Measurements from ENCODE around the gene RTEL1. TPM values are rescaled to one million over a fixed set of nuclear protein-coding genes. Genes with fewer than 3 reads are reported as not detected.
"Not testable (repeated sequence)": the region's sequence is repeated elsewhere in the genome, so short reads cannot be mapped to it uniquely, and the experiment has no call there.

Gene RTEL1
- polyA plus RNA-seq, 3 donors: 13.8 to 22.2 (median 18.2) TPM

DNA sequence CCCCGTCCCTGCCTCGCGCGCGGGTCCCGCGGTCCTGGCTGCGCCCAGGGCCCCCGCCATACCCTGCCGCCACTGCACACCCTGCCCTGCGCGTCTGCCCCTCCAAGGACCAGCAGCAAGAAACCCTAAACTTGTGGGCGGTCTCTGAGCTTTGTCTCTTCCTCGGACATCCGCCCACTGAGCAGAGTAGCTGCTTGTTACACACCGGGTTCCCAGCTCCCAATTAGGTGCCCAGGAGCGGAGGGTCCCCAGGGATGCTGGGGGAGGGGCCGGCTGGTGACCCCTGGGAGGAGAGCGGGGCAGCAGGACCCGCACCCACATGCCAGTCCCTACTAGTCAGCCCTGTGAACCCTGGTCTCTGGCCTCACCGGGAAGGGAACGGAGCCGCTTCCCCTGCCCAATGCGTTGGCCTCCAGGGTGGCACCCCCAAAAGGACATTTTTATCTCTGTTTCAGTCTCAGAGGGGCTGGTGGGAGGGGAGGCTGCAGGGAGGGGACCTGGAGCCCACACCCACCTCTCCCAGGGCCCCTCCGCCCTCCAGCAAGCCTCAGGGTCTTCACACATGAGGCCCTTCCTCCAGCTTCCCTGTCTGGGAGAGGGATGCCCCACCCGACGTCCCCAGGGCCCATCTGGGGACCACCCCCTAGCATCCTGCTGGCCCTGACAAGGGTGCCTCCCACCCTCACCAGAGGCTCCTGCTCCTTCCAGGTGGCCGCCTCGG, 15.4 kb upstream of the RTEL1 start:
- DNase-seq (ENCODE audit: extremely low read depth in 1 of 11, low read depth in 9 of 11, low spot score in 4 of 11): no peak

DNA sequence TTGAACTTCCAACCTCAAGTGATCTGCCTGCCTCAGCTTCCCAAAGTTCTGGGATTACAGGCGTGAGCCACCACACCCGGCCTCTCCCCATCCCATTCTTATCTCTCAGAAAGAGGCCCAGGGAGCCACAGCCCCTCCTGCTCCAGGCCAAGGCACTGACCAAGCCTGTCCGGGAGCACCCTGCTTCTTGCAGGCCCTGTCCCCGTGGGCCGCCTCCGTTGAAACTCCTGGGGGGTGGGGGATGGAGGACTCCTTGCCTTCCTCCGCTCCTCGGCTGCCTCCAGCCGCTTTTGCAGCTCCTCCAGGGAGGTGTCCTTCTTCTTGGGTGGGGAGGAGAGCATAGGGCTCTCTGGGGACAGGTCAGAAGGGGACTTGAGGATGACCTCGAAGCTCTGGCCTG, 14.6 kb upstream of the RTEL1 start:
- DNase-seq (ENCODE audit: extremely low read depth in 1 of 11, low read depth in 9 of 11, low spot score in 4 of 11): no peak

DNA sequence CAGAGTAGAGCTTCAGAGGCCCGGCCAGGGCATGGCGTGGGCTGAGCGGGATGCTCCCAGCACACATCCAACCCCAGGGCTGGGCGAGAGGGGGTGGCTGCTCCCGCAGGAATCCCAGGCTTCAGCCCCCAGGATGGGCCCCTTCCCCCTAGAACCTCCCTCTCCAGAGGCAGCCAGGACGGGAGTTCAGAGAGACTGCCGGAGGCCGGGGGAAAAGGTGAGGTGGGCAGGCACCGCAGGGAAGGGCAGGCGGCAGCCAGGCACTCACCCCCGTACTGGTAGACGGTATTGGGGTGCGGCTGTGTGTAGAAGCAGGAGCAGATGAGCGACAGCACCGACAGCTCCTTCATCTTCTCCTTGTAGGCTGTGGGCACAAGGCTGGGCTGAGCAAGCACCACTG, 14.2 kb upstream of the RTEL1 start:
- no peak for DNase-seq (ENCODE audit: extremely low read depth in 1 of 11, low read depth in 9 of 11, low spot score in 4 of 11)

DNA sequence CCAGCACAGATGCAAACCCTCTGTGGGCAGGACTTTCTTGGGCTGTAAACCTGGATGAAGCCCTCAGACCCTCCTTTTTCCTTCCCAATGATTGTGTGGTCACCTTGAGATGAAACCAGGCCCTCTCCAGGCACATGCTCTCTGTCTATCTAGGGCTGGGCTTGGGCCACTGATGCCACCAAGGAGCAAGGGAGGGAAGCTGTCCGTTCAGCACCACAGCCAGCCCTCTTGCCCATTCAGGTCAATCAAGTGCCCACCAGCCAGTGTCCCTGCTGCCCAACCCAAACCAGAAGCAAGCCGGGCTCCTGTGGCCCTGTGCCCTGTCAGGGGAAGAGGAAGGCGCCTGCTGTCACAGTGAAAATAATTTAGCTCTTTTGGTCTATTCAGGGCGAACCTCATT, 12.9 kb upstream of the RTEL1 start:
- DNase-seq (ENCODE audit: extremely low read depth in 1 of 11, low read depth in 9 of 11, low spot score in 4 of 11): no peak

DNA sequence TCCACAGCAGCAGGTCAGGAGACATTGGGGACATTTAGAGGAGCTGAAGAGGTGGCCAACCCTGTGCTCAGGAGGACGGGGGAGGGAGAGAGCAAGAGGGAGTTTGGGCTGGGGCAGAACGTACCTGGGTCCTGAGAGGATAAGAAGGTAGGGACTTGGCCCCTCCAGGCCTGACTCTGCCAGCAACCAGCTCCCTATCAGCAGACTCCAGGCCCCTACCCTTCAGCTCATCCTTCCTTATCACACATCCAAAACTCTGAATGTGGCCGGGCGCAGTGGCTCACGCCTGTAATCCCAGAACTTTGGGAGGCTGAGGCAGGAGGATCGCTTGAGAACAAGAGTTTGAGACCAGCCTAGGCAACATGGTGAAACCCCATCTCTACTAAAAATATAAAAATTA, 9.9 kb upstream of the RTEL1 start:
- DNase-seq (ENCODE audit: extremely low read depth in 1 of 11, low read depth in 9 of 11, low spot score in 4 of 11): no peak

DNA sequence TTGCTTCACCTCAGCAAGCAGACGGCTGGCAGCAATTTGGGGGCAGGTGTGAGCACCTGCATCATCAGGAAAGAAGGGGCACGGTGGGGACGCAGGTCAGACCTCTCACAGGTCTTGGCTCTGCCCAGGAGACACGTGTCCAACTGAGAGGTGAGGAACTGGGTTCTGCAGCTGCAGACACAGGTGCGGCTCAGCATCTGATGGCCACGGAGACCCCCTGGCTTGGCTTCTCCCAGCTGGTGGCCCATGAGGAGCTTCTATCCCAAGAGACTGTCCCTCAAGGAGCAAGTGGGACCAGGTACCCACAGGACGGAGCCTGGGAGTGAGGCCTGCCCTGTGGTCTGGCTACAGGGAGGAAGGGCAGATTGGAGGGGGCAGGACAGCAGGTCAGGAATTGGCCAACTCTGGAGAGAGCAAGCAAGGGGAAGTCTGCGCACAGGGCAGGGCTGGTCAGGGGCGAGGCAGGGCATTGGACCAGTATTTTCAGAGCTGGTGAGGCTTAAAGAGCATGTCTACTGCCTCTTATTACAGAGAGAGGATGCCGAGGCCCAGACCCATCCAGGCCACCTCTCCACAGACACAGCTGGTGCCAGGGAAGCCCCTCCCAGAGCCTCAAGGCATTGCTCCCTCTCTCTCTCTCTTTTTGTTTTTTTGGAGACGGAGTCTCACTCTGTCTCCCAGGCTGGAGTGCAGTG, 9.1 kb upstream of the RTEL1 start:
- DNase-seq (ENCODE audit: extremely low read depth in 1 of 11, low read depth in 9 of 11, low spot score in 4 of 11): no peak

DNA sequence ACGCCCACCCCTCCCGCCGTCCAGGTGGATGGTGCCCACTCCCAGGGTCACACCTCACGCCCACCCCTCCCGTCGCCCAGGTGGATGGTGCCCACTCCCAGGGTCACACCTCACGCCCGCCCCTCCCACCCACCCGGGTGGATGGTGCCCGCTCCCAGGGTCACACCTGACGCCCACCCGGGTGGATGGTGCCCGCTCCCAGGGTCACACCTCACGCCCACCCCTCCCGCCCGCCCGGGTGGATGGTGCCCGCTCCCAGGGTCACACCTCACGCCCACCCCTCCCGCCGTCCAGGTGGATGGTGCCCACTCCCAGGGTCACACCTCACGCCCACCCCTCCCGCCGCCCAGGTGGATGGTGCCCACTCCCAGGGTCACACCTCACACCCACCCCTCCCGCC, 7.6 kb upstream of the RTEL1 start:
- not testable (repeated sequence) for DNase-seq (ENCODE audit: extremely low read depth in 1 of 11, low read depth in 9 of 11, low spot score in 4 of 11)

DNA sequence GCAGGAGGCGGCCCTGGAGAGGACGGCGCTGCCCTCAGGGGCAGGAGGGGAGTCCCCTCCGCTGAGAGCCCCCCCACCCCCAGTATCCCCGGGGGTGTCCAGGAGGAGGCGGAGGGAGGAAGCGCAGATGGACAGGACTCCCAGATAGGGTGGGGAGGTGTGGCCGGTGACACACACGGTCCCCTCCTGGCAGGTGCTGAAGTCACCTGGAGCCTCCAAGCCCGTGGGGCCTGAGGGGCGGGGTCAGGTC, 6.2 kb upstream of the RTEL1 start:
- DNase-seq (ENCODE audit: extremely low read depth in 1 of 11, low read depth in 9 of 11, low spot score in 4 of 11): no peak

DNA sequence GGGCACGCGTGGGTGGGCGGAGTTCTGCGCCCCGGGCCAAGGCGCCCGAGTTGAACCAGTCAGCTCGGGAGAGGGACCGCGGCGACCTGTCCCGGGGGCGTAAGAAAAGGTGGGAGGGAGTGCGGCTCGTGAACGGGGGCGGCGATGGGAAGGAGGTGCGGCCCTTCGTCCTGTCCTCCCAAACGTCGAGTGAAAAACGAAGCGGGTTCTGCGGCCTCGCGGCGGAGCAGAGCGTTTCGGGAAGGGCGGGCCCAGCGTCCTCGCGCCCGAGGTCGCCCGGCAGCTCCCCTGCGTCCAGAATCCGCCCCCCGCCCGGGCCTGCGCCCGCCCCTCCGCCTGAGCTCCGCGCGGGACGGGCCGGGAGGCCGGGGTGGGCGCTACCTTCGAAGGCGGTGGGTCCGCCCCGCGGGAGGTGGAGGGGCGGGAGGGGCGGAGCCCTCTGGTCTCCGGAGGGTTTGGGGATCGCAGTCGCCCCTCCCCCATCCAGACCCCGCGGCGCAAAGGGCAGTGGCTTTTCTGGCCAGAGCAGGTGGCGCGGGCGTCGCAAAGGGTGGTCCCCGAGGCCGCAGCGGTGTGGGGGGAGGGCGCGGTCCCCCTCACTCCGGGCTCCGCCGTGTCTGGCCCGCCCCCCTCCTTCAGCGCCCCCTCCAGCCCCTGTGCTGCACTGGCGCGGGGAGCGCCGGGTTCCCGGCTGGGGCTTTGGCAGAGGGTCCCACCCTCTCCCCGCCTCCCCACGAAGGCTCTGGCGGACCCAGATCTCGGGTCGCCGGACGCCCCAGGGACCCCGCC, 5.7 kb upstream of the RTEL1 start:
- DNase-seq (ENCODE audit: extremely low read depth in 1 of 11, low read depth in 9 of 11, low spot score in 4 of 11): peak in 2 of 11 donors; percentile 27 to 33

DNA sequence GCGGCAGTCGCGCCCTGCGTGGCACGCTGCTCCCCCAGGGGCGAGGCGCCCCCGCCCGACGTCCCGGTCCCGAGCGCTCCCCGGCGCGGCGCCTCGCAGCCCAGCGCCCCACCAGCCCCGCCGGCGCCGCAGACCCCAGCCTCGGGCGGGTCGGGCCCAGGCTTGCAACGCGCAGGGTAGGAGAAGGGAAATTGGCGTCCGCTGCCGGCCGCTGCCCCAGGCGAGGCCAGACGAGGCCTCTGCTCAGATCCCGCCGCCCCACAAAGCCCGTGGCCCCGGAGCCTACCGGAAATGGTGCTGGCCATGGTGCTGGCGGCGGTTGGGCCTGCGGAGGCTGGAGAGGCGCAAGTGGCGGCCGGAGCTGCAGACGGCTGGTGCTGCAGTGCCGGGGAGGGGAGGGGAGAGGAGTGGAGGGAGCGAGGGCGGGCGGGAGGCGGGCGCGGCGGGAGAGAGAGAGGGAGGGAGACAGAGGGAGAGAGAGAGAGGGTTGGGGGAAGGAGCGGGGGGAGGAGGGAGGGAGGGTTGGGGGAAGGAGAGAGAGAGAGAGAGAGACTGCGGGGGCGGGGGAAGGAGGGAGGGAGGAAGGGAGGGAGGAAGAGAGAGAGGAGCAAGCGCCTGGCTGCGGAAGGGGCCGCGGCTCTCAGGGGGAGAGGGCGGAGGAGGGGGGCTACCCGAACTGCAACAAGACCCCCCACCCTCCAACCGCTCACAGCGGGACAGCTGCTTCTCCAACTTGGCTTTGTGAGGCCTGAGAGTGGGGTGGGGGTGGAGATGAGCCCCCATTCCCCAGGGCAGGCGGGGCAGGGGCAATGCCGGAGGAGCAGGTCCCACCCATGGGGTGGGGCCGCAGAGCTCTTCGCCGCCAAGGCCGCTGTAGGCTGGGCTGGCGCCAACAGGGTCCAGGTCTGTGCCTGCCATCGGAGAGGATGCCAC, 4.8 kb upstream of the RTEL1 start, which contains the start of gene STMN3:
TSS of gene STMN3 (minus strand) at position 384 of the 933 bp plus-strand sequence. CDS start at position 305, 79 bp downstream.
- peak; percentile 75 to 93 (median 90) for DNase-seq (ENCODE audit: extremely low read depth in 1 of 11, low read depth in 9 of 11, low spot score in 4 of 11)

DNA sequence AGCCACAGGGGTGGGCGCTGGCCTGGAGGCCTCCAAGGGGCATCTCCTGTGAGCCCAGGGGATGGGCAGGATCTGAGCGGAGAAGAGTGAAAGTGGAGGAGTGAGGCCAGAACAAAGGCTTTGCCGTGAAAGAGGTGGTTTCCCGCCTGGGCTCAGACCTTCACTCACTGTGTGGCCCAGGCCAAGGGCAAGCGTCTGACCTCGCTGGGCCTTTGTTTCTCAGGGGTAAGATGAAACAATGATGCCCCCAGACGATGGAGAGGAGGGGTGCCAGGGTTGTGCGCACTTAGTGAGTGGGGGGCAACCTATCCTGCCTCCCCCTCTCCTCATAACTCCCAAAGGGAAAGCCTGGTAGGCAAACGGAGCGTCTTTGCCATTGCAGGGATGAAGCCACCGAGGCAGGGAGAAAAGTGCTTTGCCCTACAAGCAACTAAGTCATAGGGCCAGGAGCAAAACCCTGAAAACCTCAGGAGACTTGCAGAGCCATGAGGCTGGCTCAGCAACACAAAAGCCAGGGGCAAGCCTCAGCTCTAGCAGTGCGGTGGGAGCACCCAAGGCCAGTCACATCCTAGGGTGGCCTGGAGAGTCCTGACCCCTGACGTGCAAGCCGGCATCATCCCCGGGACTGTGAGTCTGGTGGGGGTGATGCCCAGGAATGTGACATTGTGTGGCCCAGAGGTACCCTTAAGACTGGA, 4.0 kb upstream of the RTEL1 start:
- DNase-seq (ENCODE audit: extremely low read depth in 1 of 11, low read depth in 9 of 11, low spot score in 4 of 11): no peak

DNA sequence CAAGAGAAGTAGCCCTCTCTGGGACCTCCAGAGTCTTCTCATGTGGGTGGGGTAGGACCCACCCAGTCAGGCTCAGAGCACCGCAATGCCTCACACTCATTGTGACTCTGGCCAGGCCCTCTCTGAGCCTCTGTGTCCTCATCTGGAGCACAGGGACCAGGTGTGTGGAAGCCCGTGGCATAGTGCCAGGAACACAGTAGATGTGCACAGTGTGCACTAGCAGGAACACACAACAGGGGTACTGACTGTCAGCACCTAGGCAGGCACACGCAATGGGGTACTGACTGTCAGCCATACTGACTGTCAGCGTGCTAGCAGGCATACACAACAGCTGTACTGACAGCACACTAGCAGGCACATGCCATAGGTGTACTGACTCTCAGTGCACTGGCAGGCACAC, 2.9 kb upstream of the RTEL1 start:
- DNase-seq (ENCODE audit: extremely low read depth in 1 of 11, low read depth in 9 of 11, low spot score in 4 of 11): no peak

DNA sequence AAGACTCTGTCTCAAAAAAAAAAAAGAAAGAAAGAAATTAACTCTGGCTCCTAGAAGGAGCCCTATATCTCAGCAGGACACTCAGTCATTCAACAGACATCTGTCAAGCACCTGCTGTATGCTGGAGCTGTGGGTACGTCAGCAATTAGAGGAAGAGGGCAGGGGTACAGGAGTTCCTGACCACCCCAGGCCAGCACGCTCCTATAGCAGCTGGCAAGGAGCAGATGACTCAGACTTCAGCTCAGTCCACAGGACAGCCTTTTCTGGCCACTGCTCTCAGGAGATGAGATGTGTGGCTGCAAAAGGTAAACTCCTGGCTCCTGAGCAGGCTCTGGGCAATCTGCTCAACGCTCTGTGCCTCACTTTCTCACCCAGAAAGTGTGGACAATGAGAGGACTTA, 1.7 kb upstream of the RTEL1 start:
- no peak for DNase-seq (ENCODE audit: extremely low read depth in 1 of 11, low read depth in 9 of 11, low spot score in 4 of 11)

DNA sequence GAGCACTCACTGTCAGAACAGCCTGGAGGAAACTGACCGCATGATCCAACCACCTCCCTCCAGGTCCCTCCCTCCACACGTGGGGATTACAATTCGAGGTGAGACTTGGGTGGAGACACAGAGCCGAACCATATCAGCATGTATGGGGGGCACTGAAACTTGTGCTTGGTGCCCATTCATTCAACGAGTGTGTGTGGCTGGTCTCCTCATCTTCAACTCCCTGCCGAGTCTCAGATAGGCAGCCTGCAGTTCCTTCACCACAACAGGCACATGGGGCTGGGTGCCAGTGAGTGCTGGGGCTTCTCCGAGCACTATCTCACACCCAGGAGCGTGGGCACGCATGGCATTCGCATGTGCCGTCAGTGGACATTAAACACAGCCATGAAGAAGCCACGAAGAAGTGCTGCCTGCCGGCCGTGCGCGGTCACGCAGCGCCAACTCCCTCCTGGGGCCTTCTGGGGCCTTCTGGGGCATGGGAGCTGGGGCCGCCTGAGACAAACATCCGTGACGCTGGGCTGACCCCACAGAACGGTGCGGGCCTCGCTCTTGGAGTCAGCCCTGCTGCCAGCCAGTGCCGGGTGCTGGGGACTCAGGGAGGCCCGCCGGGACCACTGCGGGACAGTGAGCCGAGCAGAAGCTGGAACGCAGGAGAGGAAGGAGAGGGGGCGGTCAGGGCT, 714 bp upstream of the RTEL1 start:
- DNase-seq (ENCODE audit: extremely low read depth in 1 of 11, low read depth in 9 of 11, low spot score in 4 of 11): peak in 1 of 11 donors; percentile 19

DNA sequence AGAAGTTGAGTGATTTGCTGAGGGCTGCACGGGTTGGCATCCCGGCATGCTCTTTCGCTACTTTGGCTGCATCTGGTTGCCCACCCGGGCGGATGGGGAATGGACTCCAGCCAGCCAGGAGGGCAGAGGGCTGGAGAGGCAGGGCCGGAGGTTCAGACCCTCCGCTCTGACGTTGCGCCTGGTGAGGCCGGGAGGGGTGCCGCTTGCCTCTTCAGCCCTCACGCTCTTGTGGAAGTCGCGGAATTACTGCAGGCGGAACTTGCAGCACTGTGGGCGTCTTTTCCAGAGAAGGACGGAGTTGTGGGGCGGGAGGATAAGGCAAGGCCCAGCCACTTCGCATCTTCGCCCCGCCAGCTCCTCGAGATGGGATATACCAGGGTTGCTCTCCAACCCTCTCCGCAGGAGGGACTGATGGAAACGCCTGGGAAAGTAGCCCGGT, 656 bp downstream of the RTEL1 start:
- DNase-seq (ENCODE audit: extremely low read depth in 1 of 11, low read depth in 9 of 11, low spot score in 4 of 11): no peak

DNA sequence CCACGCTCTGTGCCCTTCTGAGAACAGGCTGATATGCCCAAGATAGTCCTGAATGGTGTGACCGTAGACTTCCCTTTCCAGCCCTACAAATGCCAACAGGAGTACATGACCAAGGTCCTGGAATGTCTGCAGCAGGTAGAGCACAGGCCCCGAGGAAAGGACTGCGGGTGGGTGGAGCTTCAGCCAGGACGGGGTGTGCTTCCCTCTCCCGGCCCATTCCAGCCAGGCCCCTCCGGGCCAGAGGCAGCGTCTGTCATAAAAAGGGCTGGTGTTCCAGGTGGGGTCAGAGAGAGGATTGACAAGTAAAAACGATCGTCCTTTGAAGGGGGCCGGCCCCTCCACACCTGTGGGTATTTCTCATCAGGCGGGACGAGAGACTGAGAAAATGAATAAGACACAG, 1.3 kb downstream of the RTEL1 start:
- DNase-seq (ENCODE audit: extremely low read depth in 1 of 11, low read depth in 9 of 11, low spot score in 4 of 11): no peak

DNA sequence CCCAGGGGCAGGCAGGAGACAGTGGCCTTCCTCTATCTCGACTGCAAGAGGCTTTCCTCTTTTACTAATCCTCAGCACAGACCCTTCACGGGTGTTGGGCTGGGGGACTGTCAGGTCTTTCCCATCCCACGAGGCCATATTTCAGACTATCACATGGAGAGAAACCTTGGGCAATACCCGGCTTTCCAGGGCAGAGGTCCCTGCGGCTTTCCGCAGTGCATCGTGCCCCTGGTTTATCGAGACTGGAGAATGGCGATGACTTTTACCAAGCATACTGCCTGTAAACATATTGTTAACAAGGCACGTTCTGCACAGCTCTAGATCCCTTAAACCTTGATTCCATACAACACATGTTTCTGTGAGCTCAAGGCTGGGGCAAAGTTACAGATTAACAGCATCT, 2.1 kb downstream of the RTEL1 start:
- not testable (repeated sequence) for DNase-seq (ENCODE audit: extremely low read depth in 1 of 11, low read depth in 9 of 11, low spot score in 4 of 11)

DNA sequence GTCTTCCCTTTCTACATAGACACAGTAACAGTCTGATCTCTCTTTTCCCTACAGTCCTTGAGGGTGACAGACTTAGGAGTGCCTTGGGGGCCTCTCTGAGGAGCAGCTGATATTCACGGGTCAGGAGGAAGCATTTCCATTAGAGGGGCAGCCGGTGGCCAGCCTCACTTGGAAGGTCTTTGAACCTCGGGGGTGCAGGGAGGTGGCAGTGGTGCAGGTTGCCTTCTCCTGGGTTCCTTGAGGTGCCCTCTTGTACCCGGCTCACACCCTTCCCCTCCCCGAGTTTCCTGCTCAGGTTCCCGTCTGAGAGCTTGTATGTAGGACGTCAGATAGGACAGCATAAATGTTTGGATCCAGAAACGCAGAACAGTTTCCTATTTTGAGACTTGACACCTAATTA, 2.5 kb downstream of the RTEL1 start:
- DNase-seq (ENCODE audit: extremely low read depth in 1 of 11, low read depth in 9 of 11, low spot score in 4 of 11): no peak

All from renal cortex interstitium (tissue), 11 donors.